HepG2 (cell line): Measurements from ENCODE around the gene EGFL8. TPM values are rescaled to one million over a fixed set of nuclear protein-coding genes. Genes with fewer than 3 reads are reported as not detected.

Experiments used
- ARHGAP35 ChIP-seq: sonication (generic); formaldehyde crosslinking; IDR thresholded peaks from 2 replicates; pipeline ENCODE4 v1.9.0; 2022; ENCODE audit warnings: mild to moderate bottlenecking, inconsistent platforms, moderate library complexity, missing genetic modification reagents, borderline replicate concordance
- ARID5B ChIP-seq: IDR thresholded peaks from 2 replicates; pipeline ENCODE4 v1.4.0; 2020; ENCODE audit warnings: mild to moderate bottlenecking, missing genetic modification reagents
- ATF1 ChIP-seq: IDR thresholded peaks from 2 replicates; pipeline ENCODE4 v1.6.1; 2016; ENCODE audit warnings: mild to moderate bottlenecking, control low read depth
- CBFB ChIP-seq: sonication (generic); formaldehyde crosslinking; IDR thresholded peaks from 2 replicates; pipeline ENCODE4 v1.4.0; 2020; ENCODE audit warnings: missing genetic modification reagents
- DDIT3 ChIP-seq: sonication (generic); formaldehyde crosslinking; IDR thresholded peaks from 2 replicates; pipeline ENCODE4 v1.4.0; 2020; ENCODE audit warnings: mild to moderate bottlenecking, missing genetic modification reagents
- LBX2 ChIP-seq: sonication (generic); formaldehyde crosslinking; IDR thresholded peaks from 2 replicates; pipeline ENCODE4 v1.5.0; 2020; ENCODE audit warnings: missing genetic modification reagents, mild to moderate bottlenecking, borderline replicate concordance
- MLXIP ChIP-seq: sonication (generic); formaldehyde crosslinking; IDR thresholded peaks from 2 replicates; pipeline ENCODE4 v1.9.0; 2021; ENCODE audit warnings: missing genetic modification reagents, borderline replicate concordance
- MTERF4 ChIP-seq: sonication (generic); formaldehyde crosslinking; IDR thresholded peaks from 2 replicates; pipeline ENCODE4 v1.8.0; 2023; ENCODE audit warnings: mild to moderate bottlenecking, missing genetic modification reagents
- NFRKB ChIP-seq: fragments of 450-650 bp; IDR thresholded peaks from 2 replicates; pipeline ENCODE4 v1.6.1; 2017
- SP4 ChIP-seq: sonication (generic); formaldehyde crosslinking; IDR thresholded peaks from 2 replicates; pipeline ENCODE4 v1.8.1; 2023; ENCODE audit warnings: mild to moderate bottlenecking, missing genetic modification reagents
- SRSF1 ChIP-seq: fragments of 200-400 bp; formaldehyde crosslinking; optimal IDR thresholded peaks from 2 replicates; pipeline ENCODE3; 2017; ENCODE audit warnings: mild to moderate bottlenecking, low read depth, low read length, moderate library complexity
- SSRP1 ChIP-seq: IDR thresholded peaks from 2 replicates; pipeline ENCODE4 v1.6.1; 2016; ENCODE audit warnings: control low read depth
- ZNF44 ChIP-seq: sonication (generic); formaldehyde crosslinking; IDR thresholded peaks from 2 replicates; pipeline ENCODE4 v1.5.1; 2020; ENCODE audit warnings: mild to moderate bottlenecking, missing genetic modification reagents
- ZNF552 ChIP-seq: sonication (generic); formaldehyde crosslinking; IDR thresholded peaks from 2 replicates; pipeline ENCODE4 v1.9.0; 2022; ENCODE audit warnings: missing genetic modification reagents, mild to moderate bottlenecking, borderline replicate concordance
- ZNF570 ChIP-seq: sonication (generic); formaldehyde crosslinking; IDR thresholded peaks from 2 replicates; pipeline ENCODE4 v1.4.0; 2020; ENCODE audit warnings: mild to moderate bottlenecking, missing genetic modification reagents, borderline replicate concordance
- ZNF580 ChIP-seq: IDR thresholded peaks from 2 replicates; pipeline ENCODE4 v1.6.1; 2016; ENCODE audit warnings: low read depth, borderline replicate concordance
- ZNF639 ChIP-seq: conservative IDR thresholded peaks from 2 replicates; pipeline ENCODE4 v1.6.1; 2018; ENCODE audit warnings: missing genetic modification reagents
- ZNF83 ChIP-seq: sonication (generic); formaldehyde crosslinking; IDR thresholded peaks from 2 replicates; pipeline ENCODE4 v1.4.0; 2020; ENCODE audit warnings: missing genetic modification reagents, mild to moderate bottlenecking, borderline replicate concordance
- polyA plus RNA-seq, 8 experiments: library from polyadenylated mRNA; depleted of rRNA in 3 of 8; stranded (reverse) in 7 of 8; unstranded in 1 of 8; fragments of >200 nt; fragmentation: Illumina TruSeq in 4 of 8; extraction: Trizol in 4 of 8; gene quantifications; 2 replicates each; pipeline versions ENCODE4 v1.2.1 to v1.2.3, GENCODE V29; 2011 to 2016; ENCODE audit warnings: low read depth in 4 of 8, missing spikeins in 1 of 8, mixed read lengths in 1 of 8; ENCODE audit not compliant: insufficient read depth in 1 of 8
- total RNA-seq, 5 experiments: library from RNA; depleted of rRNA; stranded (reverse); fragments of >200 nt; fragmentation: Illumina TruSeq; extraction: Trizol; gene quantifications; 2 replicates each; pipeline ENCODE4 v1.2.3, GENCODE V29; 2016; ENCODE audit warnings: low read depth in 1 of 5

The EGFL8 gene
- total and polyA plus RNA-seq, 2 of the 13 experiments (the other 11 are each of a cell fraction or from before 2014, with no cell fraction given): 10.0 to 11.5 TPM

- no peak; the same call in 1 of the 2 replicates for TF ChIP-seq ARID5B (CRISPR knock-in tag)
- TF ChIP-seq NFRKB: no peak
- no peak; the same call in 1 of the 2 replicates for TF ChIP-seq ARHGAP35 (CRISPR knock-in tag)
- TF ChIP-seq SRSF1: no peak
- peak; percentile 11; the same call in 1 of the 2 replicates for TF ChIP-seq SP4
- TF ChIP-seq ZNF44 (CRISPR knock-in tag): peak; percentile 85
- peak; percentile 88 for TF ChIP-seq MTERF4 (CRISPR knock-in tag)
- 0 out of 2 replicates have a peak, but pooled peaks have one; percentile 55 for TF ChIP-seq MLXIP
- TF ChIP-seq ZNF639 (CRISPR knock-in tag): peak; percentile 86
- peak; percentile 73; the same call in 1 of the 2 replicates for TF ChIP-seq LBX2 (CRISPR knock-in tag)
- peak; percentile 82 for TF ChIP-seq ZNF552 (CRISPR knock-in tag)
- no peak for TF ChIP-seq DDIT3 (CRISPR knock-in tag)
- no peak; the same call in 1 of the 2 replicates for TF ChIP-seq ZNF580 (CRISPR knock-in tag)
- peak; percentile 87; the same call in 1 of the 2 replicates for TF ChIP-seq SSRP1
- TF ChIP-seq ZNF570 (CRISPR knock-in tag): no peak
- peak; percentile 77 for TF ChIP-seq ATF1 (CRISPR knock-in tag)
- peak; percentile 93; the same call in 1 of the 2 replicates for TF ChIP-seq ZNF83 (CRISPR knock-in tag)
- TF ChIP-seq CBFB (CRISPR knock-in tag): no peak; the same call in 1 of the 2 replicates
Observed at GRCh38 chr6:32195902-32196681, 31.7 kb downstream of the EGFL8 start (continued).
